ENCODE data around the gene HMCN2. TPM values are rescaled to one million over a fixed set of nuclear protein-coding genes. Genes with fewer than 3 reads are reported as not detected.

Gene HMCN2
- total and polyA plus RNA-seq, 8 donors: 0.41 to 5.3 (median 0.76) TPM

- Histone ChIP-seq H3K27me3 (no peaks in the 10 kb centered on the region), H3K27ac (no peak overlapping the region), H3K4me3 (no peak overlapping the region), H3K36me3 (no peaks in the 10 kb centered on the region), H3K9me3 (no peaks in the 10 kb centered on the region), H3K4me1 (no peaks in the 10 kb centered on the region)
- TF ChIP-seq CTCF (IDR thresholded peaks at IDR 0.05): no peak
- 47 to 58% methylated on average over 17 of the region's 17 CpGs for WGBS, 2 donors
- intact Hi-C loops (cut with DNase I): no loop called here
- no peak for FAIRE-seq
- no peak for ATAC-seq
- peak in 1 of 6 donors; percentile 39 for DNase-seq
Measured at GRCh38 chr9:130303613-130304055, 38.1 kb downstream of the HMCN2 start.

GRCh38 chr9:130304116-130304515 lies 38.6 kb downstream of the HMCN2 start:
- Histone ChIP-seq H3K27me3 (no peaks in the 10 kb centered on the region), H3K36me3 (no peaks in the 10 kb centered on the region), H3K9me3 (no peaks in the 10 kb centered on the region), H3K4me1 (no peaks in the 10 kb centered on the region), H3K27ac (no peak overlapping the region), H3K4me3 (no peak overlapping the region)
- intact Hi-C loops (cut with DNase I): no loop called here
- FAIRE-seq (no peak), ATAC-seq (no peak), DNase-seq (no peak)
- TF ChIP-seq CTCF (IDR thresholded peaks at IDR 0.05): no peak
- 54 to 65% methylated on average over 7 of the region's 7 CpGs for WGBS, 2 donors

GRCh38 chr9:130304643-130305042 lies 39.1 kb downstream of the HMCN2 start:
- intact Hi-C loops (cut with DNase I): no loop called here
- Histone ChIP-seq H3K4me3 (no peak overlapping the region), H3K27me3 (no peaks in the 10 kb centered on the region), H3K9me3 (no peaks in the 10 kb centered on the region), H3K36me3 (no peaks in the 10 kb centered on the region), H3K27ac (no peak overlapping the region), H3K4me1 (no peaks in the 10 kb centered on the region)
- FAIRE-seq: no peak
- TF ChIP-seq CTCF (IDR thresholded peaks at IDR 0.05): no peak
- no peak for ATAC-seq
- peak in 1 of 6 donors; percentile 42 for DNase-seq
- 62 to 70% methylated on average over 17 to 19 of the region's 19 CpGs for WGBS, 2 donors

- Histone ChIP-seq H3K4me3 (no peak overlapping the region), H3K27ac (no peak overlapping the region), H3K27me3 (no peaks in the 10 kb centered on the region), H3K36me3 (no peaks in the 10 kb centered on the region), H3K4me1 (no peaks in the 10 kb centered on the region), H3K9me3 (no peaks in the 10 kb centered on the region)
- TF ChIP-seq CTCF (IDR thresholded peaks at IDR 0.05): no peak
- ATAC-seq: no peak
- no peak for FAIRE-seq
- peak in 1 of 6 donors; percentile 21 for DNase-seq
- WGBS, 2 donors: 72 to 82% methylated on average over 4 of the region's 4 CpGs
- intact Hi-C loops (cut with DNase I): no loop called here
Measured at GRCh38 chr9:130305381-130305780, 39.8 kb downstream of the HMCN2 start.

GRCh38 chr9:130306823-130307666 lies 41.5 kb downstream of the HMCN2 start:
- 62 to 65% methylated on average over 21 of the region's 21 CpGs for WGBS, 2 donors
- Histone ChIP-seq H3K4me3 (no peak overlapping the region), H3K27me3 (no peaks in the 10 kb centered on the region), H3K27ac (no peak overlapping the region), H3K36me3 (no peaks in the 10 kb centered on the region), H3K9me3 (no peaks in the 10 kb centered on the region), H3K4me1 (no peaks in the 10 kb centered on the region)
- no peak for TF ChIP-seq CTCF (IDR thresholded peaks at IDR 0.05)
- no peak for ATAC-seq
- intact Hi-C loops (cut with DNase I): no loop called here
- no peak for FAIRE-seq
- DNase-seq: peak in 1 of 6 donors; percentile 17
